ENCODE data around the gene SIRT6.

DNA sequence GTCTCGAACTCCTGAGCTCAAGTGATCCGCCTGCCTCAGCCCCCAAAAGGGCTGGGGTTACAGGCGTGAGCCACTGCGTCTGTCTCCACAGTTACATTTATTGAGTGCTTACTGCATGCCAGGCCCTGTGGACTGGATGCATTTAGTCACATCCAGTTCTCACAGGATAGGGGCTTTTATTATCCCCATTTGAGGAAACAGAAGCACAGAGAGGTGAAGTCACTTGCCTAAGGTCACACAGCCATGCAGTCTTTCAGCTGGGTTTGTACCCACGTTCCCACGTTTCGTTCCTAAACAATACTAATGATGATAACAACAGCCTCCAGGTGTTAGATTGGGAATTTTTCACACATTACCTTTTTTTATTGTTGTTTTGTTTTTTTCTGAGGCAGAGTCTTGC, 37.8 kb upstream of the SIRT6 start:
- TF ChIP-seq, protein P1, sequence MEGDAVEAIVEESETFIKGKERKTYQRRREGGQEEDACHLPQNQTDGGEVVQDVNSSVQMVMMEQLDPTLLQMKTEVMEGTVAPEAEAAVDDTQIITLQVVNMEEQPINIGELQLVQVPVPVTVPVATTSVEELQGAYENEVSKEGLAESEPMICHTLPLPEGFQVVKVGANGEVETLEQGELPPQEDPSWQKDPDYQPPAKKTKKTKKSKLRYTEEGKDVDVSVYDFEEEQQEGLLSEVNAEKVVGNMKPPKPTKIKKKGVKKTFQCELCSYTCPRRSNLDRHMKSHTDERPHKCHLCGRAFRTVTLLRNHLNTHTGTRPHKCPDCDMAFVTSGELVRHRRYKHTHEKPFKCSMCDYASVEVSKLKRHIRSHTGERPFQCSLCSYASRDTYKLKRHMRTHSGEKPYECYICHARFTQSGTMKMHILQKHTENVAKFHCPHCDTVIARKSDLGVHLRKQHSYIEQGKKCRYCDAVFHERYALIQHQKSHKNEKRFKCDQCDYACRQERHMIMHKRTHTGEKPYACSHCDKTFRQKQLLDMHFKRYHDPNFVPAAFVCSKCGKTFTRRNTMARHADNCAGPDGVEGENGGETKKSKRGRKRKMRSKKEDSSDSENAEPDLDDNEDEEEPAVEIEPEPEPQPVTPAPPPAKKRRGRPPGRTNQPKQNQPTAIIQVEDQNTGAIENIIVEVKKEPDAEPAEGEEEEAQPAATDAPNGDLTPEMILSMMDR (IDR thresholded peaks at IDR 0.05): no peak
- no peak for TF ChIP-seq POLR2A (IDR thresholded peaks at IDR 0.05)
- no peak for TF ChIP-seq POLR2AphosphoS5 (IDR thresholded peaks at IDR 0.05)
- no peak for TF ChIP-seq EP300 (IDR thresholded peaks at IDR 0.05)

All from stomach (tissue), 4 donors.